Nephron (organoid): Measurements from ENCODE around the gene MALRD1.

ENCODE experiments used
- H3K27ac Mint-ChIP-seq, 3 experiments: 2 replicates each; pipeline ENCODE4 v1.8.0; 2020; ENCODE audit warnings: mixed read lengths in 3 of 3, mild to moderate bottlenecking in 2 of 3, moderate library complexity in 1 of 3
- H3K27me3 Mint-ChIP-seq: 2 replicates; pipeline ENCODE4 v1.8.0; 2021; ENCODE audit warnings: low read depth, mild to moderate bottlenecking, moderate library complexity, mixed read lengths
- H3K36me3 Mint-ChIP-seq: 2 replicates; pipeline ENCODE4 v1.8.0; 2020; ENCODE audit warnings: low read depth, mixed read lengths
- H3K4me1 Mint-ChIP-seq: 2 replicates; pipeline ENCODE4 v1.8.0; 2020; ENCODE audit warnings: mixed read lengths
- H3K4me3 Mint-ChIP-seq, 3 experiments: 2 replicates each; pipeline ENCODE4 v1.8.0; 2020; ENCODE audit warnings: mild to moderate bottlenecking in 3 of 3, mixed read lengths in 3 of 3, moderate library complexity in 2 of 3
- H3K9me3 Mint-ChIP-seq: 2 replicates; pipeline ENCODE4 v1.8.0; 2020; ENCODE audit warnings: mixed read lengths
- TF ChIP-seq, protein P1 (sequence below), 3 experiments: fragments of 200-600 bp; sonication (generic); IDR thresholded peaks; one replicate each; pipeline ENCODE4 v1.5.0; 2021; ENCODE audit warnings: antibody characterized with exemption in 3 of 3; ENCODE audit not compliant: unreplicated experiment in 3 of 3

The MALRD1 gene

DNA sequence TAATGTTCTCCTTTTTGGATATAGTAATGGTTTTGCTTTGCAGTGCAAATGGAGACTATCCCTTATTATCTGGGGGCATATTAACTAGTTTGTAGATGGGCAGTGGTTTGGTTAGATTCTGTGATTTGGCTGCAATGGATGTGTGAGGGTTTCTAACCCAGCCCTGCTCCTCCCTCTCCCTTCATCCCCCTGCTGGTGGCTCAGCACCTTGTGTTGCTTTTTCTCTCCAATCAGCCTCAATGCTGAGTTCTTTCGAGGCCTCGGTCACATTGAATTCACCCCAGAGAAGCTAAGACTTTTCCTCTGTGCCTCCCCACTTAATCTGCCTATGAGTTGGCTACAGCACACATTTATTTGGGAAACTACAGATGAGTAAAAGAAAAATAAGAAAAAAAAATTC, 120.0 kb downstream of the MALRD1 start:
- H3K4me3 Mint-ChIP-seq, result no peak overlapping the region
- no peak overlapping the region for H3K27ac Mint-ChIP-seq
- no peaks in the 10 kb centered on the region for H3K27me3 Mint-ChIP-seq
- no peaks in the 10 kb centered on the region for H3K9me3 Mint-ChIP-seq
- TF ChIP-seq, protein P1, sequence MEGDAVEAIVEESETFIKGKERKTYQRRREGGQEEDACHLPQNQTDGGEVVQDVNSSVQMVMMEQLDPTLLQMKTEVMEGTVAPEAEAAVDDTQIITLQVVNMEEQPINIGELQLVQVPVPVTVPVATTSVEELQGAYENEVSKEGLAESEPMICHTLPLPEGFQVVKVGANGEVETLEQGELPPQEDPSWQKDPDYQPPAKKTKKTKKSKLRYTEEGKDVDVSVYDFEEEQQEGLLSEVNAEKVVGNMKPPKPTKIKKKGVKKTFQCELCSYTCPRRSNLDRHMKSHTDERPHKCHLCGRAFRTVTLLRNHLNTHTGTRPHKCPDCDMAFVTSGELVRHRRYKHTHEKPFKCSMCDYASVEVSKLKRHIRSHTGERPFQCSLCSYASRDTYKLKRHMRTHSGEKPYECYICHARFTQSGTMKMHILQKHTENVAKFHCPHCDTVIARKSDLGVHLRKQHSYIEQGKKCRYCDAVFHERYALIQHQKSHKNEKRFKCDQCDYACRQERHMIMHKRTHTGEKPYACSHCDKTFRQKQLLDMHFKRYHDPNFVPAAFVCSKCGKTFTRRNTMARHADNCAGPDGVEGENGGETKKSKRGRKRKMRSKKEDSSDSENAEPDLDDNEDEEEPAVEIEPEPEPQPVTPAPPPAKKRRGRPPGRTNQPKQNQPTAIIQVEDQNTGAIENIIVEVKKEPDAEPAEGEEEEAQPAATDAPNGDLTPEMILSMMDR (IDR thresholded peaks at IDR 0.05; ENCODE audit: unreplicated experiment in 3 of 3), result no peak
- peaks cover 4% of the 10 kb centered on the region for H3K4me1 Mint-ChIP-seq
- no peaks in the 10 kb centered on the region for H3K36me3 Mint-ChIP-seq

DNA sequence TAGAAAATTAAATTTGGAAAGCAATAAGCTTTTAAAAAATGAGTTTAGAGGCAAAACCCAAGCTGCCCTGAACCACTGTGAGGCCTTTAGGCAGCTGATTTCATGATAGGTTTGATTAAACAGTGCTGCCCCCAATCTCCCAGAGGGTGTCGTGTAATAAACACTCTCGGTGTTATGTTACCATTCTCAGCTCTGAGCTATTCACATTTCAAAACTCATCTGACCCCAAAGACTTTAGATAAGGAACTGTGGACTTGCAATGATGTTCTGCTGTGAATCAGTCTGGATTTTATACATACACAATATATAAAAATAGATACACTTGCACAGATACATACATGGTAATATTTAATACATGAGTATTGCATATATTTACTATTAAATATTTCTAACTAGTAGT, 120.4 kb downstream of the MALRD1 start:
- TF ChIP-seq, protein P1 (IDR thresholded peaks at IDR 0.05; ENCODE audit: unreplicated experiment in 3 of 3), result no peak
- H3K27me3 Mint-ChIP-seq, result no peaks in the 10 kb centered on the region
- peaks cover 4% of the 10 kb centered on the region for H3K4me1 Mint-ChIP-seq
- H3K36me3 Mint-ChIP-seq, result no peaks in the 10 kb centered on the region
- no peaks in the 10 kb centered on the region for H3K9me3 Mint-ChIP-seq
- no peak overlapping the region for H3K27ac Mint-ChIP-seq
- H3K4me3 Mint-ChIP-seq, result no peak overlapping the region

DNA sequence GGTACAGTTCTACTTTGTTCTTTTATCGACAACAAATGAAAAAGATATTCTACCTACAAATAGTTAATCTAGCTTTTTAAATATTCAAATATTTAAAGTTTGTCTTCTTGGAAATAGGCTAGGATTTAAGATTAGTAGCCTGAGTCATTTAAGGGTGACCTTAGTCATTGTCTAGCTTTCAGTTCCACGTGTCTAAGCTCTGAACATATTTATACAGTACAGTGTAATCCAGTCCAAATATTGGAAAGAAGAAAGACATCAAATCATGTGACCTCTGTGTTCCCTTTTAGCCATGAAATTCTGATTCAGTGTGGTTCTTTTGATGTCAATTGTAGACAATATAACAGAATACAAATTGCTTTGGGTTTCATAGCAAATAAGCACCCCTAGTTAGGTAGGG, 121.1 kb downstream of the MALRD1 start:
- TF ChIP-seq, protein P1 (IDR thresholded peaks at IDR 0.05; ENCODE audit: unreplicated experiment in 3 of 3), result no peak
- no peaks in the 10 kb centered on the region for H3K9me3 Mint-ChIP-seq
- peaks cover 4% of the 10 kb centered on the region for H3K4me1 Mint-ChIP-seq
- no peaks in the 10 kb centered on the region for H3K36me3 Mint-ChIP-seq
- no peaks in the 10 kb centered on the region for H3K27me3 Mint-ChIP-seq
- no peak overlapping the region for H3K4me3 Mint-ChIP-seq
- H3K27ac Mint-ChIP-seq, result no peak overlapping the region

DNA sequence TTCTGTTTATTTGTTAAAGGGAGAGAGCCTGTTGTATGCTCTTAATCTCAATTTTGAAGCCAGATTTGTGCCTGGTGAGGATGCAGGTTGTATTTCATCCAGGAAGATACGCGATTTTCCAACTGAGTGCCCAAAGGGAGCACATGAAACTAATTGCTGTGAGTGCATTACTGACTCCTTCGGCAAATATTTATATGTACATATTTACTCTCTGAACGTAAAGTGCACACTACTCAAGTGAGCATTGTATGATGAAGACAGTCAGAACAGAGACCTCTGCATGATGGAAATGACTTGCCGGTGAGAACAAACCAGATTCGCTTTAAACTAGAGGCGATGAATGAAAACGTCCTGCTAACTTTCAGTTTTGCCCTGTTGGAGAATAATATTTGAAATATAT, 130.1 kb downstream of the MALRD1 start:
- TF ChIP-seq, protein P1 (IDR thresholded peaks at IDR 0.05; ENCODE audit: unreplicated experiment in 3 of 3), result no peak
- Mint-ChIP-seq H3K27ac (peak overlapping the region in 2 of 3 experiments; percentile 68 to 75), H3K36me3 (no peaks in the 10 kb centered on the region), H3K4me1 (no peaks in the 10 kb centered on the region), H3K9me3 (no peaks in the 10 kb centered on the region), H3K4me3 (no peak overlapping the region), H3K27me3 (no peaks in the 10 kb centered on the region)

DNA sequence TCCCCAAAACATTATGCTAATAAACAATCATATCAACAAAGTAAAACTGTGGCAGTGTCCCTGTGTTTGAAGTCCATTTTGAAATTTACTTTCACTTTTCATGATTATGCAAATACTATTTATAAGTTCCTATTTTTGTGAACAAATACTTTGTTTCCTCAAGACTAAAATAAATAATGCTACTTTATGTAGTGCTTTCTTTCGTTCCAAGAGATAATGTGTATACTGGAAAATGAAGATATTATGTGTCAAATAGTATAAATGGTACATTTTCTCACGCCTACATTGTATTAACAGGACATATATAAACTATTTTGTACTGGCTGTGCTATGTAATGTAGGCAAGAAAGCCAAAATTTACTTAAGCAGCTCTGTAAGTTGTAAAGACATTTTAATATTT, 136.3 kb downstream of the MALRD1 start:
- Mint-ChIP-seq H3K27me3 (no peaks in the 10 kb centered on the region), H3K4me1 (no peaks in the 10 kb centered on the region), H3K36me3 (no peaks in the 10 kb centered on the region), H3K27ac (no peak overlapping the region), H3K9me3 (peaks cover 12% of the 10 kb centered on the region), H3K4me3 (no peak overlapping the region)
- TF ChIP-seq, protein P1 (IDR thresholded peaks at IDR 0.05; ENCODE audit: unreplicated experiment in 3 of 3), result no peak

DNA sequence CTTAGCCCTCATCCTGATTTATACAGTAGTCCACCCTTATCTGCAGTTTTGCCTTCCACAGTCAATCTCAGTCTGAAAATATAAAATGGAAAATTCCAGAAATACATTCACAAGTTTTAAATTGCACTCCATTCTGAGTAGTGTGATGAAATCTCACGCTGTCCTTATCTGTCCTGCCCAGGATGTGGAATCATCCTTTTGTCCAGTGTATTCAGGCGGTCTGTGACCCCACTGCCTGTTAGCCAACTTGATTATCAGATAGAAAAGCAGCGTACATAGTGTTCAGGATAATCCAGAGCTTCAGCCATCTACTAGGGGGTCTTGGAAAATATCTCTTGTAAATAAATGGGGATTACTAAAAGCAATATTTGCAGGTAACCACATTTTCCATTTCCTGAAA, 146.3 kb downstream of the MALRD1 start:
- TF ChIP-seq, protein P1 (IDR thresholded peaks at IDR 0.05; ENCODE audit: unreplicated experiment in 3 of 3), result no peak
- no peak overlapping the region for H3K27ac Mint-ChIP-seq
- H3K4me1 Mint-ChIP-seq, result no peaks in the 10 kb centered on the region
- no peak overlapping the region for H3K4me3 Mint-ChIP-seq
- H3K36me3 Mint-ChIP-seq, result no peaks in the 10 kb centered on the region
- H3K27me3 Mint-ChIP-seq, result no peaks in the 10 kb centered on the region
- no peaks in the 10 kb centered on the region for H3K9me3 Mint-ChIP-seq
